ENCODE results near the gene PRKCH.

Gene PRKCH

GRCh38 chr14:61321385-61322010, at the start of gene PRKCH:
Gene PRKCH (plus strand): TSS chr14:61321579. CDS start chr14:61322102, 523 bp downstream.
- Mint-ChIP-seq H3K4me3 (peak within 1 kb of the TSS; percentile 97), H3K36me3 (ENCODE audit: low read depth) (peaks cover 40% of the 10 kb centered on the region), H3K9me3 (no peaks in the 10 kb centered on the region), H3K27ac (peak within 1 kb of the TSS; percentile 96), H3K27me3 (no peaks in the 10 kb centered on the region), H3K4me1 (peaks cover 31% of the 10 kb centered on the region)
- ATAC-seq, result peak; percentile 53
- DNase-seq, result peak; percentile 82

GRCh38 chr14:61277232-61277631, 44.1 kb upstream of the PRKCH start:
- H3K4me1 Mint-ChIP-seq, result peaks cover 25% of the 10 kb centered on the region
- no peaks in the 10 kb centered on the region for H3K36me3 Mint-ChIP-seq (ENCODE audit: low read depth)
- H3K4me3 Mint-ChIP-seq, result no peak overlapping the region

GRCh38 chr14:61277784-61278183, 43.6 kb upstream of the PRKCH start:
- ATAC-seq, result no peak
- no peak for DNase-seq
- no peaks in the 10 kb centered on the region for H3K9me3 Mint-ChIP-seq
- H3K36me3 Mint-ChIP-seq (ENCODE audit: low read depth), result no peaks in the 10 kb centered on the region
- peaks cover 25% of the 10 kb centered on the region for H3K4me1 Mint-ChIP-seq
- H3K27me3 Mint-ChIP-seq, result peaks cover 20% of the 10 kb centered on the region
- H3K27ac Mint-ChIP-seq, result no peak overlapping the region
- no peak overlapping the region for H3K4me3 Mint-ChIP-seq

More at GRCh38 chr14:61277232-61277631, 44.1 kb upstream of the PRKCH start:
- DNase-seq, result no peak
- no peak for ATAC-seq
- Mint-ChIP-seq H3K27me3 (peaks cover 22% of the 10 kb centered on the region), H3K27ac (no peak overlapping the region), H3K9me3 (no peaks in the 10 kb centered on the region)

GRCh38 chr14:61279082-61279481, 42.3 kb upstream of the PRKCH start:
- no peaks in the 10 kb centered on the region for H3K9me3 Mint-ChIP-seq
- peaks cover 29% of the 10 kb centered on the region for H3K4me1 Mint-ChIP-seq
- ATAC-seq (no peak), DNase-seq (no peak)
- H3K27me3 Mint-ChIP-seq, result peaks cover 17% of the 10 kb centered on the region
- no peaks in the 10 kb centered on the region for H3K36me3 Mint-ChIP-seq (ENCODE audit: low read depth)
- peak overlapping the region; percentile 12 for H3K4me3 Mint-ChIP-seq
- no peak overlapping the region for H3K27ac Mint-ChIP-seq

GRCh38 chr14:61280092-61280525, 41.3 kb upstream of the PRKCH start:
- Mint-ChIP-seq H3K4me1 (peaks cover 32% of the 10 kb centered on the region), H3K27ac (peak overlapping the region; percentile 69), H3K36me3 (ENCODE audit: low read depth) (no peaks in the 10 kb centered on the region), H3K4me3 (peak overlapping the region; percentile 81), H3K27me3 (peaks cover 12% of the 10 kb centered on the region), H3K9me3 (no peaks in the 10 kb centered on the region)
- ATAC-seq (peak; percentile 16), DNase-seq (peak; percentile 46)

GRCh38 chr14:61280526-61281185, 40.7 kb upstream of the PRKCH start:
- Mint-ChIP-seq H3K4me3 (peak overlapping the region; percentile 81), H3K36me3 (ENCODE audit: low read depth) (no peaks in the 10 kb centered on the region), H3K4me1 (peaks cover 33% of the 10 kb centered on the region), H3K27me3 (peaks cover 10% of the 10 kb centered on the region), H3K9me3 (no peaks in the 10 kb centered on the region), H3K27ac (peak overlapping the region; percentile 69)
- peak; percentile 90 for ATAC-seq
- DNase-seq, result peak; percentile 81

- no peak for ATAC-seq
- H3K27ac Mint-ChIP-seq, result peak within 1 kb of the TSS; percentile 69
- peak; percentile 27 for DNase-seq
- H3K27me3 Mint-ChIP-seq, result peaks cover 10% of the 10 kb centered on the region
- no peaks in the 10 kb centered on the region for H3K36me3 Mint-ChIP-seq (ENCODE audit: low read depth)
- peak within 1 kb of the TSS; percentile 81 for H3K4me3 Mint-ChIP-seq
- no peaks in the 10 kb centered on the region for H3K9me3 Mint-ChIP-seq
- H3K4me1 Mint-ChIP-seq, result peaks cover 33% of the 10 kb centered on the region
Observed at GRCh38 chr14:61281186-61281947, 40.0 kb upstream of the PRKCH start, which contains the start of gene TMEM30B. Gene TMEM30B (minus strand): TSS chr14:61281338. CDS start chr14:61281147, 191 bp downstream.

- Mint-ChIP-seq H3K4me3 (no peak overlapping the region), H3K36me3 (ENCODE audit: low read depth) (no peaks in the 10 kb centered on the region), H3K9me3 (no peaks in the 10 kb centered on the region), H3K4me1 (peaks cover 33% of the 10 kb centered on the region), H3K27me3 (peaks cover 10% of the 10 kb centered on the region), H3K27ac (no peak overlapping the region)
- no peak for DNase-seq
- ATAC-seq, result no peak
Observed at GRCh38 chr14:61281948-61282275, 39.5 kb upstream of the PRKCH start.

GRCh38 chr14:61282746-61283145, 38.6 kb upstream of the PRKCH start:
- Mint-ChIP-seq H3K36me3 (ENCODE audit: low read depth) (no peaks in the 10 kb centered on the region), H3K27ac (no peak overlapping the region), H3K4me3 (no peak overlapping the region), H3K9me3 (no peaks in the 10 kb centered on the region), H3K27me3 (peaks cover 10% of the 10 kb centered on the region), H3K4me1 (peaks cover 33% of the 10 kb centered on the region)
- DNase-seq (no peak), ATAC-seq (no peak)

GRCh38 chr14:61284001-61284400, 37.4 kb upstream of the PRKCH start:
- Mint-ChIP-seq H3K9me3 (no peaks in the 10 kb centered on the region), H3K27me3 (peaks cover 8% of the 10 kb centered on the region), H3K27ac (no peak overlapping the region), H3K4me1 (peaks cover 31% of the 10 kb centered on the region), H3K4me3 (no peak overlapping the region), H3K36me3 (ENCODE audit: low read depth) (no peaks in the 10 kb centered on the region)
- DNase-seq (no peak), ATAC-seq (no peak)

- Mint-ChIP-seq H3K27me3 (no peaks in the 10 kb centered on the region), H3K27ac (no peak overlapping the region), H3K4me3 (no peak overlapping the region), H3K36me3 (ENCODE audit: low read depth) (no peaks in the 10 kb centered on the region), H3K9me3 (no peaks in the 10 kb centered on the region), H3K4me1 (peaks cover 17% of the 10 kb centered on the region)
- DNase-seq, result no peak
- no peak for ATAC-seq
Observed at GRCh38 chr14:61285364-61285763, 36.0 kb upstream of the PRKCH start.

- Mint-ChIP-seq H3K4me3 (no peak overlapping the region), H3K9me3 (no peaks in the 10 kb centered on the region), H3K27me3 (no peaks in the 10 kb centered on the region), H3K36me3 (ENCODE audit: low read depth) (no peaks in the 10 kb centered on the region), H3K27ac (no peak overlapping the region), H3K4me1 (peaks cover 8% of the 10 kb centered on the region)
- ATAC-seq, result no peak
- no peak for DNase-seq
Observed at GRCh38 chr14:61287196-61287595, 34.2 kb upstream of the PRKCH start.

GRCh38 chr14:61288228-61288627, 33.2 kb upstream of the PRKCH start:
- Mint-ChIP-seq H3K27me3 (no peaks in the 10 kb centered on the region), H3K9me3 (no peaks in the 10 kb centered on the region), H3K27ac (no peak overlapping the region), H3K36me3 (ENCODE audit: low read depth) (no peaks in the 10 kb centered on the region), H3K4me1 (peaks cover 8% of the 10 kb centered on the region), H3K4me3 (no peak overlapping the region)
- DNase-seq (no peak), ATAC-seq (no peak)

GRCh38 chr14:61288720-61289119, 32.7 kb upstream of the PRKCH start:
- no peak overlapping the region for H3K27ac Mint-ChIP-seq
- ATAC-seq (no peak), DNase-seq (no peak)
- H3K9me3 Mint-ChIP-seq, result no peaks in the 10 kb centered on the region
- no peaks in the 10 kb centered on the region for H3K36me3 Mint-ChIP-seq (ENCODE audit: low read depth)
- H3K4me1 Mint-ChIP-seq, result peaks cover 8% of the 10 kb centered on the region
- H3K4me3 Mint-ChIP-seq, result no peak overlapping the region
- no peaks in the 10 kb centered on the region for H3K27me3 Mint-ChIP-seq

- H3K4me1 Mint-ChIP-seq, result peaks cover 3% of the 10 kb centered on the region
- ATAC-seq (no peak), DNase-seq (no peak)
- H3K9me3 Mint-ChIP-seq, result no peaks in the 10 kb centered on the region
- no peak overlapping the region for H3K4me3 Mint-ChIP-seq
- no peaks in the 10 kb centered on the region for H3K27me3 Mint-ChIP-seq
- no peak overlapping the region for H3K27ac Mint-ChIP-seq
- no peaks in the 10 kb centered on the region for H3K36me3 Mint-ChIP-seq (ENCODE audit: low read depth)
Observed at GRCh38 chr14:61290701-61291100, 30.7 kb upstream of the PRKCH start.

Measured in activated naive CD8-positive, alpha-beta T cell treated with anti-CD3 and anti-CD28 coated beads, Interleukin-2, amount 50 U/mL, for 24 hours (primary cell).